Cerebellar cortex (tissue), 1 donor: ENCODE results near the gene ZNF528.
A peak's percentile ranks its signal among the peaks of the same experiment; 100 is the strongest.

Experiments
- DNase-seq: peaks from one replicate; pipeline ENCODE4 v3.0.0-alpha.2; 2015; ENCODE audit warnings: low spot score

The ZNF528 gene

DNA sequence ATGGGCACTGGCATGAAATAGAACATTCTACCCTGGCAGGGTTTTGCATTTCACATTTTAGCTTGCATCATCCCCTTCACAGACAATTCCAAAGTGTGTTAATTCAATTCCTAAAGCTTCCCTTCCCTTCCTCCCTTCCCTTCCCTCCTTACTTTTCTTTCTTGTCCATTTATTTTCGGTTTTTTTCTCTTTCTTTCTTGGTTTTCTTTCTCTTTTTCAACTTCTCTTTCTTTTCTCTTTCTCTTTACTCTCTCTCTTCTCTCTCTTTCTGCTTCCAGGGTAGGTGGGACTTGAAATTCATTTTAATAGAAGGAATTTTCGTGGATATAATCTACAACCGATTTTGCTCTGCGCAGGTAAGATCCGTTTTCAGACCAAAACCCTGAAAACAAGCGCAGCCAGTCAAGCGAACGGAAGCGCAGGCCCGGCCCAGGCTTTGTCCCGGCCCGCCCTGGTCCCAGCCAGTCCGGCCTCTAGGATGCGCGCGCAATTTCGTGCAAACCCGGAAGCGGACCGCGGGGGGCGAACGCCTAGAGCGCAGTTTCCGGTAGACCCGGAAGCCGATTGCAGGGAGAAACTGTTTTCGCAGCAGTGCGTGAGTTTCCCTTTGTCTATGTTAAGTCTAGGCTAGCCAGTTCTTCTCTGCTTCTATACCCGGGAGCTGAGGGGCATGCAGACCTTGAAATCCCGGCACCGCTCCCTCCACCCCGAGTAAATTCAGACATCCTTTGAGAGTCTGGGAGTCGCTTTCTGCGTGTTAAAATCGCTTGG is at the start of gene ZNF528:
Gene ZNF528 (plus strand): TSS at position 540 of the 771 bp plus-strand sequence. CDS start 4,165 bp downstream, outside the sequence.
- peak; percentile 82 for DNase-seq

DNA sequence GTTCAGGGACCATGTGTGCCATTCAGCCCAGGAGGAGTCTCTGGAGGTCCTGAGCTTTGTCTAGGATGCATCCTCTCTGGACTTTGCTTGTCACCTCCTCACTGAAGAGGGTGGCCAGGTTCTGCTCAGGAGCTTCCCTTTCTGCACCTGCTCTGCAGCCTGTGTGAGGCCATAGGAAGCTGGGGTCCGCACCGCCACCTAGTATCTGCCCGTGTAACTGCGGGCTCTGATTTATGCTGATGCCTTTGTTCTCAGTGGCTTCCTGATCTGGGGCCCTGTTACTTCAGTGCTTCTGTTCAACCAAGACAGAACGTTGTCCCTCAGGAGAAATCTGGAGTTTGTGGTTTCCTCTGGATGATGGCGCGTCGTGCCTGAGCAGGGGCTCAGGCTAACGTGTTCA is 46.1 kb upstream of the ZNF528 start:
- DNase-seq = no peak

GRCh38 chr19:52366414-52366824 is 31.2 kb upstream of the ZNF528 start:
- no peak for DNase-seq

DNA sequence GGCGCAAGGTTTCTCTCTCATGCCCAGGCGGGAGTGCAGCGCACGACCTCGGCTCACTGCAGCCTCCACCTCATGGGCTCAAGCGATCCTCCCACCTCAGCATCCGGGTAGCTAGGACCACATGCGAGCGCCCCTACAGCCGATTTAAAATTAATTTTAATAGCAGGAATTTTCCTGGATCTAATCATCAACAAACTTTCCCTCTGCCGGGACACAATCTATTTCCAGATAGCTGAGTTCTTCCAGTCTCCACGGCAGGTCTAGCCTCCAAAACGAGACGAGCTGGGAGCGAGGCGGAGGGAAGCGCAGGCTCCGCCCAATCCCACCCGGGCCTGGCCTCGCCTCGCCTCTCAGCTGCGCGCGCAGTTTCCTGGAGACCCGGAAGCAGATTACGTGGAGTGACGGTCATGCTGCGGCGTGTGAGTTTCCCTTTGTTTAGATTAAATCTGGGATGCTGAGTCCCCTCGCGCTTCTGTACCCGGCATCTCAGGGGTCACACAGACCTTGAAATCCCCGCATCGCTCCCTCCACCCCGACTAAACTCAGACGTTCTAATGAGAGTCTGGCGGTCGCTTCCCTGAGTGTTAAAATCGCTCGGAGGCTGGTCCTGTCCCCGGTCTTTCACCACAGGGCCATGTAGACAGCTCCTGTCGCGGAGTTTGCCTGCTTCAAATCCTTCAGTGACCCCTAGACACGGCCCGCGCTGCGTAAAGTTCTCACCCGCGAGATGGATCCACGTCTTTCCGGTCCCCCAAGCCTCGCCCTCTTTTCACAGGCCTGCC is 27.9 kb upstream of the ZNF528 start, which contains the start of gene ZNF880:
Gene ZNF880 (plus strand): TSS at position 365 of the 782 bp plus-strand sequence. CDS start 43 bp downstream, at position 408.
- peak; percentile 88 for DNase-seq

DNA sequence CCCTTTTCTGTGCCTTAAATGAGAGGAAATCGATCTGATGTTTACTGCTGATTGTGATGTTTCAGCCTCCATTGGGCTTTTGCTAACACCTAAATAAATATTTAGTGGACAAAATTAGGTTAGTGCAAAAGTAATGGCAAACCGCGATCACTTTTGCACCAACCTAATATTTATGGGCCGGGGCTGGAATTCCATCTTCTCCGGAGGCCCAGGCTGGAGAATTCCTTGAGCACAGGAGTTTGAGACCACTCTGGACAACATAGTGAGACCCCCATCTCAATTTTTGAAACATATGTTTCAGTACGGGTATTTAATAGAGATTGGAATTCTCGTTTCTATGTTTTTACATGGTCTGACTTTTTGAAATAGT is 27.3 kb upstream of the ZNF528 start:
- no peak for DNase-seq

- no peak for DNase-seq
Observed at GRCh38 chr19:52391135-52391534, 6.5 kb upstream of the ZNF528 start.

DNA sequence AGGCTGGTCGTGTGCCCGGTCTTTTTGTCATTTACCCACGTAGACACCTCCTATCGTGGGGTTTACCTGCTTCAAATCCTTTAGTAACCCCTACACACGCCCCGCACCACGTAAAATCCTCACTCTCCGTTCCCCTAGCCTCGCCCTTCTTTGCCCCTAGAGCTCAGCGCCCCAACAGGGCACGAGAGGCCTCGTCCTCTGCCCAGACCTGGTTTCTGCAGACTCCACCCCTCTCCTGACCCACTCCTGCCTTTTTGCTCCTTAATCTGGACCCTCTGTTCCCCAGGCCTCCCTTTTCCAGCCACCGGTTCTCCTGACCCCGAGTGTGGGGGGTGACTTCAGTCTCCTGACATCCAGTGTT is 412 bp downstream of the ZNF528 start:
- no peak for DNase-seq

GRCh38 chr19:52410276-52410675 is 12.6 kb downstream of the ZNF528 start:
- no peak for DNase-seq

DNA sequence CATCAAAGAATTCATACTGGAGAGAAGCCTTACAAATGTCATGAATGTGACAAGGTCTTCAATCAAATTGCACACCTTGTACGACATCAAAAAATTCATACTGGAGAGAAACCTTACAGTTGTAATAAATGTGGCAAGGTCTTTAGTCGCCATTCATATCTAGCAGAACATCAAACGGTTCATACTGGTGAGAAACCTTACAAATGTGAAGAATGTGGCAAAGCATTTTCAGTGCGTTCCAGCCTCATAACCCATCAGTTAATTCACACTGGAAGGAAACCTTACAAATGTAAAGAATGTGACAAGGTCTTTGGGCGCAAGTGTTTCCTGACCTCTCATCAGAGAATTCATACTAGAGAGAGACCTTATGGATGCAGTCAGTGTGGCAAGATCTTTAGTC is 18.1 kb downstream of the ZNF528 start:
- DNase-seq = no peak

GRCh38 chr19:52428937-52429336 is 31.3 kb downstream of the ZNF528 start, which contains the start of gene ZNF534:
TSS of gene ZNF534 (plus strand) at chr19:52429148. CDS start at chr19:52431475, 2,327 bp downstream.
- DNase-seq = no peak

- DNase-seq = no peak
Observed at GRCh38 chr19:52442179-52442578, 44.5 kb downstream of the ZNF528 start.

GRCh38 chr19:52444506-52444905 is 46.9 kb downstream of the ZNF528 start:
- DNase-seq = no peak

- DNase-seq = no peak
Observed at GRCh38 chr19:52451241-52451640, 53.6 kb downstream of the ZNF528 start.

DNA sequence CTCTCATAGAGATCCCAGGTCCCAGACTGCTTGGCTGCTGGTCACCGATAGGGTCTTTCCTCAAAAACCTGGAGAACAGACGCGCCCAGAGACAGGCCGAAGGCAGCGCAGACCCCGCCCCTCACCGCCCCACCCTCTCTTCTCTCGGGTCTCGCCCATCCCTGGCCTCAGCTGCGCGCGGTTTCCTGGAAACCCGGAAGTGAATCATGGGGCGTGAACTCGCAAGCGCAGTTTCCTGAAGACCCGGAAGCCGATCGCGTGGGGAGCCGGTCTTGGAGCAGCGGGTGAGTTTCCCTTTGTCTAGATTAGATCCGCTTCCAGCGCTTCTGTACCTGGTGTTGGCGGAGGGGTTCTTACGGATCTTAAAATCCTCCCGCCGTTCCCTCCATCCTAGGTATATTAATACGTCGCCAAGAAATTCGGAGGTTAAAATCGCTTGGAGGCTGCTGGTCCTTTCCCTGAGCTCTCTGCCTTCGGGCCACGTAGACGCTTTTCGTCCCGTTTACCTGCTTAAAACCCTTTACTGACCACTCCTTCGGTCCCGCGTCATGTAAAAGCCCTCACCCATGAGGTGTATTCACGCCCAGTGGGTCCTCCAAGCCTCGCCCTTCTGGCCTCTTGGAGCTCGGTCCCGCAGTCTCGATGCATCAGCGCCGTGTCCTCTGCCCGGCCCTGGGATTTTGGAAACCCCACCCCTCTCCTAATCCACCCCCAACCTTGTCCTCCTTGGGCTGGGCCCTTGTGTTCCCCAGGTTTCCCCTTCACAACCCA is 55.9 kb downstream of the ZNF528 start, which contains the start of gene ZNF578:
Gene ZNF578 (plus strand): TSS at position 230 of the 771 bp plus-strand sequence. CDS start 48,293 bp downstream, outside the sequence.
- DNase-seq = peak; percentile 58

GRCh38 chr19:52464798-52465470 is 67.3 kb downstream of the ZNF528 start:
- no peak for DNase-seq
